Stimulated activated CD4-positive, alpha-beta T cell treated with anti-CD3 and anti-CD28 coated beads, Interleukin-15, amount 100 ng/mL, for 1 hour (primary cell): ENCODE results near the gene BLOC1S1.

ENCODE experiments used
- DNase-seq, 2 donors: peaks; one replicate each; pipeline ENCODE4 v3.0.0-alpha.2; 2020; ENCODE audit warnings: low read depth in 1 of 2, low spot score in 1 of 2

Gene BLOC1S1

GRCh38 chr12:55715833-55716581 lies at the start of gene BLOC1S1:
TSS of gene BLOC1S1 (plus strand) at chr12:55716046. CDS start at chr12:55716052, 6 bp downstream.
- DNase-seq = peak; percentile 83 to 92

DNA sequence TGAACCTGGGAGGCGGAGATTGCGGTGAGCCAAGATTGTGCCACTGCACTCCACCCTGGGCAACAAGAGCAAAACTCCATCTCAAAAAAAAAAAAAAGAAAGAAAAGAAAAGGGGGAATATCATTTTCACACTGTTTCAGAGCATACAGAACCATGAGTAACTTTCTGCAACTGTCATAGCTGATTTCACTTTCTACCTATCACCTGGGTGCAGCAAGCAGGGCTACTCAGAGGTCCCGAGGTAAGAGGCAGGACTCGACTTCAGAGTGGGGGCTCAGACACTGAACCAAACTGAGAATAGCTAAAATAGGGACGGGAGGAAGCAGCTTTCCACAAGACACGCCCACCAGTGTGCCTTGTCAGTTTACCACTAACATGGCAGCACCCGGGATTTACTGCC lies 49.3 kb upstream of the BLOC1S1 start:
- DNase-seq = no peak

GRCh38 chr12:55670276-55670675 lies 45.6 kb upstream of the BLOC1S1 start:
- no peak for DNase-seq

GRCh38 chr12:55671746-55672145 lies 44.1 kb upstream of the BLOC1S1 start:
- no peak for DNase-seq

DNA sequence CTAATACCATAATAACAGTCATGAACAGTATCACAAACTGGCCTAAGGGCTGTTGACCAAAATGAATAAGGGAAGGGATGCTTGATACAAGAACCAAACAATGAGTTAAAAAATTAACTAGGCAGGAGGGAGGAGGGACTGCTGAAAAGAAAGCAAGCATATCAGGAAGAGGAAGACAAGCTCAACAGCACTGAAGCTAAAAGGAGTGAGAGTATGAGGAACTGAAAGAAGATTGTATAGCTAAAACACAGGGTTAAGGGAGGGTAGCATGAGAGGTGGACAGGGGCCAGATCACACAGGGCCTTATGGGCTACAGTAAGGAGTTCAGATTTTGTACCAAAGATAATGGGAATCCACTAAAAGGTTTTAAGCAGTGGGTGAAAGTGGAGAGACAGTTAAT lies 42.2 kb upstream of the BLOC1S1 start:
- no peak for DNase-seq

GRCh38 chr12:55675666-55676065 lies 40.2 kb upstream of the BLOC1S1 start:
- DNase-seq = no peak

GRCh38 chr12:55676707-55677106 lies 39.1 kb upstream of the BLOC1S1 start:
- DNase-seq = no peak

GRCh38 chr12:55679691-55680090 lies 36.2 kb upstream of the BLOC1S1 start:
- no peak for DNase-seq

- DNase-seq = no peak
Observed at GRCh38 chr12:55681142-55682077, 34.4 kb upstream of the BLOC1S1 start.

DNA sequence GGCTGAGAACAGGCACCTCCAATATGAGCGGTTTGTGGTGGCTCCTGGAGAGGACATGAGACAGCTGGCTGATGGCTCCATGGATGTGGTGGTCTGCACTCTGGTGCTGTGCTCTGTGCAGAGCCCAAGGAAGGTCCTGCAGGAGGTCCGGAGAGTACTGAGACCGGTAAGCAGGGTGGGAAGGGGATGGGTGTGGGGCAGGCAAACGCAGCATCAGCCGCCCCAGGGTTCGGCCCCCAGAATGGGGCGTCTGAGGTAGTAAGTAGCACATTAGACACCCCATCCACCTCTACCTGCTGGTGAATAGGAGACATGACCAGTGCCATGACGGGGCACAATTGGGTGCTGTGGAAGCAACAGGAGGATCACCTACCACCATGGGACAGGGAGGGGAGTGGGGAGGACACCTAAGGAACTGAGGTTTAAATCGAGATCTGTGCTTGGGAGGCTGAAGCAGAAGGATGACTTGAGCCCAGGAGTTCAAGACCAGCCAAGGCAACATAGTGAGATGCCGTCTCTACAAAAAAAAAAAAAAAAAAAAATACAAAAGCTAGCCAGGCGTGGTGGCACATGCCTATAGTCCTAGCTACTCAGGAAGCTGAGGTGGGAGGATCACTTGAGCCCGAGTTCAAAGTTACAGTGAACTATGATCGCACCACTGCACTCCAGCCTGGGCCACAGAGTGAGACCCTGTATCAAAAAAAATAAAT lies 33.6 kb upstream of the BLOC1S1 start:
- DNase-seq = no peak

- no peak for DNase-seq
Observed at GRCh38 chr12:55683676-55684075, 32.2 kb upstream of the BLOC1S1 start.

DNA sequence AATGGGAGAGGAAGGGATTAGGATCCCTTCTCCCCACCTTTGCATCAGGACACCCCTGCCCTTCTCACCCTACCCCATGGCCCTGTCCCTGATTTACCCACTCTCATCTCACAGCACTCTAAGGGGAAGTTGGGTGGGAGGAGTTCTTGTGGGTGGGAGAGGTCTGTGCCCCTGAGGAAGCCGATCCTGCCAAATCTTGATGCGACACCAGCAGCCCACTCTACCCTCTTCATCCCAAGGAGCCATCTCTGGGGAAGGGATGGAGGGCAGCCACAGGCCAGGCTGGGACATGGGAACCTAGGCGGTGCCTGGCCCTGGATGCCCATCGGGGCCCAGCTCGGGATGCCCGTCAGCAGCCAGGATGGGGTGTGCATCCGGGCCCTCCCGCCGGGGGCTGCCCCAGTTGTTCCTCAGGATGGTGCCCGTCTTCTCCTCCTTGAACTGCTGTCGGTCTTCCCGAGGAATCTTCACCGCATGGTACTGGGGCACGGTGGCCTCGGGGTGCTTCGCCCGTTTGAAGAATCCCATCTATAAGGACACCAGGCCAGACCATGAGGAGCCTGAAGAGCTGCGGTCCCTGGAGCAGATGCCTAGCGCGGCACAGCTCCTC lies 31.0 kb upstream of the BLOC1S1 start:
- DNase-seq = no peak

DNA sequence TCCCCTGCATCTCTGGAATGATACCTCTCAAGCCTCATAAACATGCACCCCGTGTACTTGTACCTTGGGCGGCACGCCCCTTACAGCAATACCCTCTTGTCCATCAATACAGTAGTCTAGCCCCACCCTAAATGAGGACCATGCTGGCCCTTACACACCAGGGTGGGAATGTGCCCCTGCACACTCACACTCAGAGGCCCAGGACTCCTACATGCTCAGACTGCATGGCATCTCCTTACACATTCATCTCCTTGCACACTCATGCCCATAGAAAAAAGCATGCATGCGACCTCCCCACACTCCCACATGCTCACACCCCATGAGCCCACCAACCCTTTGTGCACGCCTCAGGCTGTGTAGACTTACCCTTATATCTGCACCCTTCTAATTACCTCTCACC lies 30.2 kb upstream of the BLOC1S1 start:
- no peak for DNase-seq

DNA sequence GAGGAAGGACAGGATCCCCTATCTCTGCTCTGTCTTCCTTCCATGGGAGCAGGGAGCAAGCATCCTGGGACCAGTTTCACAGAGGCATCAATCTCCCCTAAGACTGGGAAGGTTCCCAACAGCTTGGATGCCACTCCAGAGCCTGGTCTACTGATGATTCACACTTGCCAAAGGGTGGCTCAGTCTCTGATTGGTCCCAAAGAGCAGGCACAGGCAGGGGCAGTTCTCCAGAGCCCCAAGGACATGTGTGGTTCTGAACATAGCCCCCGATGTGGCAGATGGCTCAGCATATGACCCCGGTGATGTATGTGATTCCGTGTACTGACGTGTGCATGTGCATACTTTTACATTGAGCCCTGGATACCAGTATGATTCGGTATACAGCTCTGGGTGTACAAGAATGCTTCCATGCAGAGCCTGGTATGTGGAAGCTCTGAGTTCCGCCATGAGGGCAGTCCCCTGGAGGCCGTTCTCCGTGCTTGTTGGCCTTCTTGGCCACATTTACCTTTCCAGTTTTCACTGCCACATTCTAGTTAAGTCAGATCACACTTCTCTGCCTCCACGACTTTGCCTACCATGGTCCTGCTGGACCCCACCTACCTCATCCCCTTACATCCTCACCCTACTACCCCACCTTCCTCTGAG lies 29.4 kb upstream of the BLOC1S1 start:
- no peak for DNase-seq

DNA sequence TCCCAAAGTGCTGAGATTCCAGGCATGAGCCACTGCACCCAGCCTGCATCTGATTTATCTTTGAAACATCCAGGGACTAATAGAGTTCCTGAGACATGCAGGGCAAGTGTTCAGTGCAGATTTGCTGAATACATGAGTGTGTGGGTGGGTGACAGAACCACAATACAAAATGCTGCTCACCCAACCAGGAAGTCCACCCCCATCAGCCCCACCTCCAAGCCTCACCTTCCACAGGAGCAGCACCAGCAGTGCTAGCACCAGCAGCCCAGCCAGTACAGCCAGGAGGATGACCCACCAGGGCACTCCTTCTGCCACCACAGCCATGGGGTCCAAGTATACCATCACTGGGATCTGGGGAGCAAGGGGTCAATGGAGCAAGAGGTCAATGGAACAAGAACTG lies 28.1 kb upstream of the BLOC1S1 start:
- DNase-seq = no peak

DNA sequence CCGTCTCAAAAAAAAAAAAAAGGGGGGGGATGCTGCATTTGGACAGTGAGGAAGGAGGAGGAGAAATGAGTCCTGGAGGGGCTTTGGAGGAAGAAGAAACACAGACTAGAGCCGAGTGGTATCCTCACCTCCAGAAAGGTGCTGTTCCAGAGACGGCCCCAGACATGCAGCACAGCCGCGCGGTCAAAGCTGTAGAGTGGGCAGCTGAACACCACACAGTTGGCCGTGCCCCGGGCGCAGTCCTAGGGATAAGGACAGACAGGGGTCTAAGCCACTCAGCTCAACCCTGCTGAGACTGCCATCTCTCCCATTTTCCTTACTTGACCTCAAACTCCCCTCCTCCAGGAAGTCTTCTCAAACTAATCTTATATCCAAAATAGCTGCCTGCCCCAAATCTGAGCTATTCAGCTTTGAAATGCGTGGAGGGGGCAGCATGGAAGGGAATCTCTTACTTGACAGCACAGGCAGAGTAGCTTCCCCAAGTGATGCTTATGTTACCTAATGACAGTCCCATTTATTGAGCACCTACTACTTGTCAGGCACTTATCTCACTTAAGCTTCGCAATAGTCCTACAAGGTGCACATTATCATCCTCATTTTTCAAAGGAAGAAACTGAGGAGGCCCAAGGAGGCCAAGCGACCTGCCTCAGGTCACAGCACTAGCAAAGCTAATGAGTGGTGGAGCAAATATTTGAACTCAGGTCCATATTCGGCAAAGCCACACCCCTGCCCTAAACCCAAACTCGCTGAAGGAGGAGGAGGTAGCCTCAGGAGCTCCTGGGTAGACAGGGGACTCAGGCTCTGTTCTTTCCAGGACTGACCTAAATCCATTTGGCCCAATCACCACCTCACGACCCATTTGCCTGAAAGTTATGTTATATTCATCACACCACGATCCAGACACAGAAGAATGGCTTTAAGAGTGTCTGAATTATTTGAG lies 26.9 kb upstream of the BLOC1S1 start:
- no peak for DNase-seq

DNA sequence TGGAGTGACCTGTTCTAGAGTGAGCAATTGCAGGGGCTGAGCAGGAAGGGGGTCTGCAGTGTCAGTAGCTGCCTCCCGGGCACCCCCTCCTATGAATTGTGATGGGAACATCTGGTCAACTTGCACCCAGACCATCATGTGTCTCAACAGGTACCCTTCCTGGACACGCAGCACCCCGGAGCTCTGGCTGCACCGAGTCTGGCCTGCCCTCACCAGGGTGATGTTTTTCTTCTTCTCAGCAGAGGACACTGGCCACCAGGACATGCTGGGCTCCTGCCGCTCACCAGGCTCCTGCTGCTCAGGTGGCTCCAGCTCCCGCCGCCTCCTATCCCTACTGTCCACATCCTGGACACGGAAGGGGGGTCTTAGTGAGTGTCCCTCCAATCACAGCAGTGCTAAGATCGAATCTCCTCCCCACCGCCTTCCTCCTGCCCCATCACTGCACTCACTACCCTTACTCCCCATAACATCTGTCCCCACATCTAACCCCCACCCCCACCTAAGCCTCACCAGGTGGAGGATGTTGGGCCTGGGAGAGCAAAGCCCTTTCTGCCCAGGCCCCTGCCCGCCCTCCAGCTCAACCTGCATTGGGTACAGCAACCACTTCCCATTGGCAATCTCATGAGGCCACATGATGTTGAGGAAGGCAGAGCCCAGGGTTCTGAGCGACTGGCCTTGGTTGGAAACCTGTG lies 23.1 kb upstream of the BLOC1S1 start:
- no peak for DNase-seq

GRCh38 chr12:55693323-55694187 lies 22.3 kb upstream of the BLOC1S1 start:
- no peak for DNase-seq
